NCI-H2081 treated with DMSO at 0.1 percent for 48 hours (cell line): ENCODE results near the gene ATAD3A.
"Not testable (repeated sequence)": the region's sequence is repeated elsewhere in the genome, so short reads cannot be mapped to it uniquely, and the experiment has no call there.

ENCODE experiments used
- DNase-seq: peaks from one replicate; lab custom pipeline; 2025; lab: John Stamatoyannopoulos, UW

Gene ATAD3A

DNA sequence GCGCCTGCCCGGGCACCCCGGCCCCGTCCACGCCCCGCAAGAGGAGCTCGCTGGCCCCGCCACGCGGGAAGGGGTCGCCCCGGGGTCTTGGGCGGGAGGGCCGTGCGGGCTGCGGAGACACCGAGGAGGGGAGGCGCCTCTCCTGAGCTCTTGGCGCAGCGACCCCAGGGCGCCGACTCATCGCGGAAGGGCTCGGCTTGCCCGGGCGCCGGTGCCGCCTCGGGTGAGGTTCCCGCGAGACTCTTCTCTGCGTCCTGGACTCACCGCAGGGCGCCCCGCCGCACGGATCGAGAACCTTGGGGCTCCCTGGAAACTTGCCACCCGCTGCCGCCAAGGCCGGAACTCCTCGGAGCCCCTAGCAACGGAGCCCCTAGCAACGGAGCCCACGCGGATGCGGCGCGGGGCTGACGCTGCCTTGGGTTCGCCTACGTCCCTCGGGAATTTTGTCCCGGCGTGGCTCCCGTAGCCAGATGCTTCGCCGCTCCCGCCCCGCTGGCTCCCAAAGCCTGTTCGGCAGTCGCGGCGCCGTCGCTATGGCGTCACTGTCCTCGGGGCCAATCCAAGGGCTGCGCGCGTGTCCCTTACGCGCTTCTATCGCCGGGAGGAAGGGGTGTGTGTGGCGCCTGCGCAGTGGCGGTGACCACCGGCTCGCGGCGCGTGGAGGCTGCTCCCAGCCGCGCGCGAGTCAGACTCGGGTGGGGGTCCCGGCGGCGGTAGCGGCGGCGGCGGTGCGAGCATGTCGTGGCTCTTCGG, at the start of gene ATAD3A:
Gene ATAD3A (plus strand): TSS at position 630 of the 753 bp plus-strand sequence. CDS start 107 bp downstream, at position 737.
- peak; percentile 64 for DNase-seq

DNA sequence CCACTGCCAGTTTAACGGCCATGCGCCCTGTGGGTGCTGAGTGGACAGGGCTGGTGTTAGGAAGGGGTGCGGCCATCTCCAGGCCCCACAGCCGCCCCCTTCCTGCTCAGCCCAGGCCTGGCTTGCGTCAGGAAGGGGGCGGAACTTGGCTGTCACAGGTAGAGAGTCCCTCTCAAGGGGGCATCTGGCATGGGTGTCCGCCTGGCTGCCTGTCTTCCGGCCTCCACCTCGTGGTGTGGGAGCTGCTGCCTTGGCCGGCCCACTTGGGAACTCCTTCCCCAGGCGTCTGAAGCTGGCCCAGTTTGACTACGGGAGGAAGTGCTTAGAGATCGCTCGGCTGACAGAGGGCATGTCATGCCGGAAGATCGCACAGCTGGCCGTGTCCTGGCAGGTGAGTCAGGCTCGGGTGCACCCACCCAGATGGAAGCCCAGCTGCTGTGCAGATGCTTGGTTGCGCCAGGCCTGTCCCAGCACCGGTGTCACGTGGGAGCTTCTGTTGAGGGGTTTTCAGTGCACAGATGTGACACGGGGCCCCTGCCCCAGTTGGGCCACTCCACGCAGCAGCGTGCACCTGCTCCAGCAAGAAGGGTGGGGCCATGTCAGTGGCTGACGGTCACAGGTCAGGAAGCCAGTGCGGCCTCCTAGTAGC, 49.5 kb upstream of the ATAD3A start:
- DNase-seq = no peak

DNA sequence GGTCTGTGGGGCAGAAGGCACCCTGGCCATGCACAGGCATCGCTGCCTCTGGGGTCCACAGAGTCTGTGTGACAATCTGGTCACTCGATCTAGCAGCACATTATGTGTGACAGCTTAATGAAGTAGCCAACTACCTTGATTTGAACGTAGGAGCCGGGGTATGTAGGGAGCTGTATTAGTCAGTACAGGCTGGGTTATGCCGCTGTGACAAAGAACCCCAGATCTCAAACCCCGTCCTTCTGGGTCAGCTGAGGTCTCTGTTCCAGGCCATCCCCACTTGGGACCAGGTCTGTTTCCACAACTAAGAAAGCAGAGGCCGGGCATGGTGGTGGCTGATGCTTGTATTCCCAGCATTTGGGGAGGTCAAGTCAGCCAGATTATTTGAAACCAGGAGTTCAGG, 48.6 kb upstream of the ATAD3A start:
- DNase-seq = no peak

DNA sequence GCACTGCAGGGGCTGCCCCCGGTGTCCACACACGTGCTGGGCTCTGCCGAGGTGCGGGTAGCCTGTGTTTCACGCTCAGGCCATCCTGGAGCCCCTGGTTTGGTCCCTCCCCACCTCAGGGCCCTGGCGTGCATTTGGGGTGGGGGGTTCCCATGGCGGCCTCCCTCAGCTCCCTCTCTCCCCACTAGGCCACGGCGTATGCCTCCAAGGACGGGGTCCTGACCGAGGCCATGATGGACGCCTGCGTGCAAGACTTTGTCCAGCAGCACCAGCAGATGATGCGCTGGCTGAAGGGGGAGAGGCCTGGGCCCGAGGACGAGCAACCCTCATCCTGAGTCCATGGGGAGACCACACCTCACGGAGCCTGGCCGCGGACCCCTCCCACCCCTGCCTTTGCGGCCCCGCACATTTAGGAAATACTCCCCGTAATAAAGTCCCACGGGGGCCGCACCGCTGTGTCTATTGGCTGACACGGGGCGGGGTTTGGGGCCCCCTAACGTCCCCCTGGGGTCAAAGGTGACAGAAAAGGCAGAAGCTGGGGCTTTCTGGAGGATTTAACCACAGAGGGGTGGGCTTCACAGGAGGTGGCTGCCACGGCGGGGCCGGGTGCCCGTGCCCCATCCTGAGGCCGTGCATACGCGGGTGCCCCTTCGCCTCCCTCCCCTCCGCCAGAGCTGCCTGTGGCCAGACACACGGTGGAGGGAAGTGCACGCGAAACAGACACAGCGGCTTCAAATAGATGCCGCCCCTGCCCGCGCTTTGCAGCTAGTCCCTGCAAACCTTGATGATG, 43.6 kb upstream of the ATAD3A start:
- not testable (repeated sequence) for DNase-seq

DNA sequence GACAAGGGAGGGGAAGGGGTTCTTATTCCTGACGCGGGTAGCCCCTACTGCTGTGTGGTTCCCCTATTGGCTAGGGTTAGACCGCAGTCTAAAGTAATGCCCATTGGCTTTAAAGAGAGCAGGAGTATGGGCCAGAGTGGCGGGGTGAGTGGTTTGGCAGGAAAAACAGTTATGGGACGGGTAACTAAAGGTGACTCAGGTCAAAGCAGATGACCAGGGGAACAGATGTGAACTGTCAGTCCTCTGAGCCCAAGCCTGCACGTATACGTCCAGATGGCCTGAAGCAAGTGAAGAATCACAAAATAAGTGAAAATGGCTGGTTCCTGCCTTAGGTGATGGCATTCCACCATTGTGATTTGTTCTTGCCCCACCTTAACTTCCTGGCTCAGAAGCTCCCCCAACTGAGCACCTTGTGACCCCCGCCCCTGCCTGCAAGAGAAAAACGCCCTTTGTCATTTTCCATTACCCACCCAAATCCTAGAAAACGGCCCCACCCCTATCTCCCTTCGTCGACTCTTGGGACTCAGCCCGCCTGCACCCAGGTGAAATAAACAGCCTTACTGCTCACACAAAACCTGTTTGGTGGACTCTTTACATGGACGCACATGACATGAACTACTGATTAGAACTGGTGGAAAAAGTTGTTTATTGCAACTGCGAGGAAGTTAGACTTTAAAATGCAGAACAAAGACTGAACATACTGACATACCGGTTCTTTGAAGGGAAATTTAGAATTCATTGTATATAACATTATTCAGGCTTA, 41.2 kb upstream of the ATAD3A start:
- DNase-seq = no peak

DNA sequence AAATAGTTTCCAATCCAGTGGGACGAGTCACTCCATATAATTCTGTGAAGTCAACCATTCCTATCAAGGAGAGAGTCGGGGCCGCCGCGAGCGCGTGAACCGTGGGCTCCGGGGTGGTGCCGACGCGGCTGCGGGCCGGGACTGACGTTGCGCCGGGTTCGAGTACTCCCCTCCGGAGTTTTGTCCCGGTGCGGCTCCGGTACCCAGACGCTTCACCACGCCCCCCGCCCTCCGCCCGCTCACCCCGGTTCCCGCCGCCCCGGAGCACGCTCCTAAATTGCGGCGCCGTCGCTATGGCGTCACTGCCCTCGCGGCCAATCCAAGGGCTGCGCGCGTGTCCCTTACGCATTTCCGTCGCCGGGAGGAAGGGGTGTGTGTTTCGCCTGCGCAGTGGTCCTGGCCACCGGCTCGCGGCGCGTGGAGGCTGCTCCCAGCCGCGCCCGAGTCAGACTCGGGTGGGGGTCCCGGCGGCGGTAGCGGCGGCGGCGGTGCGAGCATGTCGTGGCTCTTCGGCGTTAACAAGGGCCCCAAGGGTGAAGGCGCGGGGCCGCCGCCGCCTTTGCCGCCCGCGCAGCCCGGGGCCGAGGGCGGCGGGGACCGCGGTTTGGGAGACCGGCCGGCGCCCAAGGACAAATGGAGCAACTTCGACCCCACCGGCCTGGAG, 40.4 kb upstream of the ATAD3A start, which contains the start of gene ATAD3B:
Gene ATAD3B (plus strand): TSS at position 377 of the 664 bp plus-strand sequence. CDS start 120 bp downstream, at position 497.
- peak; percentile 13 for DNase-seq

DNA sequence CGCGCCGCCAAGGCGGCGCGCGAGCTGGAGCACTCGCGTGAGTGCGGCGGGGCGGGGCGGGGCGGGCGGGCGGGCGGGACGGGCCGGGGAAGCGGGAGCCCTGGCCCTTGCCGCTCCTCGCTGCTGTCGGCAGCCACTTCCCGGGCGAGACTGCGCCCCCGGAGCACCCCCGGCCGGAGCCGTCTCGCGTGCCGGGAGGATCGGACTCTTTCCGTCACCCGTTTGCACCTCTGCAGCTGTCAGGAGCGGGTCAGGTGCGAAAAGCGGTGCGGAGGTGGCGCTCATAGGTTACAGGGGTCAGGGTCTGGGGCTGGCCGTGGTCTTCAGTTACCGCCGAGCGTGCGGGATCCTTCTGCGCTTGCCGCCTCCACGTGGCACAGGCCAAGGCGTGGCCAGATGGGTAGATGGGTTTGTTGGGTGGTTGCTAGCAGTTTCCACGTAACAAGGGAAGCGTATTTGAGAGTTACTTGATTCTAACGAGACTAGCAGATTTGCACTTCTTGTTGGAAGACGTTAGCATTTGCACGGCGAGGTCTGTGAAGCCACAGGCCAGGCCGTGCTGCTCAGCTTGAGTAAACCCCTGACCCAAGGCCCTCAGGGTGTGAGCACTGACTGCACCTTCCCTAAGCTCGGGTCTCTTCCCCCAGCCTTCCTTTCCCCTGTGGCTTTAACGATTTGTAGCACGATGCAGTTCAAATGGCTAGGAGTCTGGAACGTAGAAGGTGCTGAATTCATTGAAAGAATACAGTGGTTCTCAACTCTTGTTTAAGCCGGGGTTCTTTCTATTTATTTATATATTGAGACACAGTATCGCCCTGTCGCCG, 39.7 kb upstream of the ATAD3A start:
- DNase-seq = not testable (repeated sequence)

DNA sequence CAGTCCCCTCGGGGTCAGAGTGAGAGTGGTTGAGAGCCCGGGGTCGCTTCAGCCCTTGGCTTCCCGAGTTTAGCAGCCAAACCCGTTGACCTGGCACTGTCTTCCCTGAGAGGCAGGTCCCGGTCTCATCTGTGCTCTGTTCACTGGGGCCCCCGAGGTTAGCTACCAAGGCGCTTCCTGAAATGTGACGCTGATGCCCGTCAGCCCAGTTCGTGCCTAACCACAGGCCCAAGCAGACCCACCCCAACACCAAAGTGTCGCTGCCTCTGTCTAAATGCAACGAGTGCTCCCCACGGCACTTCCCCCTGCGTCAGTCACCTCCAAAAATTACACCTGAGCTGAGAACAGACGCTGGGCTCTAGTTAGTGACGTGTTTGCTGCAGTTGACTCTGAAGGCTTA, 36.0 kb upstream of the ATAD3A start:
- DNase-seq = not testable (repeated sequence)

DNA sequence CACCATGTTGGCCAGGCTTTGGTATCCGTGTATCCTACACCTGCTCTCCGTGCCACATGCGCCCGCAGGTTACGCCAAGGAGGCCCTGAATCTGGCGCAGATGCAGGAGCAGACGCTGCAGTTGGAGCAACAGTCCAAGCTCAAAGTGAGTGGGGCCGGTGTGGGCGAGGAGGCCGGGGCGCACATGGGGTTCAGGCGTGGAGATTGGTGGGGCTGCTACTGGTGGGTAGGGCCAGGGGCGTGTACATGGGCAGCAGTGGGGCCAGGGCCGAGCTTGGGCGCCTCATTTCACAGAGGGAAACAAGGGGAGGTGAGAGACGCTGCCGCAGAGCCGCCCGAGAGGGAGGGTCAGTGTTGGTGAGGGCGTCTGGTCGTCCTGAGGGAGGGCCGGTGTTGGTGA, 34.8 kb upstream of the ATAD3A start:
- DNase-seq = no peak

DNA sequence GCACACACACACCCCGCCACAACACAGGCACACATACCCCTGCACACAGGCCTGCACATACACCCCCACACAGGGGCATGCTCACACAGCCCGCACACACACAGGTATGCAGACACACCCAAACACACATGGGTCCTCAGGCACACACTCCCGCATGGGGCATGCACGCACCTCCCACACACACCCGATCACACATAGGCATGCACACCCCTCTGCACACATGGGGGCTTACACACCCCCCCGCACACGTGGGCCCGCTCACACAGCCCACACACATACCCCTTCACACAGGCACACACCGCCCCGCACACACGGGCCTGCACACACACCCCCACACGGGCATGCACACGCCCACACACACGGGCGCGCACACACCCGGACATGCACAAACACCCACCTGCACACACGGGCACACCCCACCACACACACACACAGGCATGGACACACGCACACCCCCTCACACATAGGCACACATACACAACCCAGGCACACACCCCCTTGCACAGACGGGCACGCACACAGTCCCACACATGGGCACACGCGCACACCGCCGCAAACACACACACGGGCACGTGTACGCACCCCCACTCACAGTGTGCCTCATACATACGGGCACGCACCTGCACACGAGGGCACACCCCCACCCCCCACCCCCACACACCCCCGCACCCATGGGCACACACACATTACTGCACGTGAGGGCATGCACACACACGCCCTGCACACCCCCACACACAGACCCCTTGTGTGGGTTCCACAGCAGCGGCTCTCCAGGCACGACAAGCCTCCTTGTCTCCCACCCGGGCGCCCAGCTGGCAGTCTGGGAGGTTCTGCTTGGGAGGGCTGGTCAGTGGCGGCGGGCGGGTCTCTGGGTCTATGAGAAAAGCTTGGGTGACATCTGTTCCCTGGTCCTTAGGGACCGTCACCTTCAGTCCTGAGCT, 32.1 kb upstream of the ATAD3A start:
- DNase-seq = no peak

DNA sequence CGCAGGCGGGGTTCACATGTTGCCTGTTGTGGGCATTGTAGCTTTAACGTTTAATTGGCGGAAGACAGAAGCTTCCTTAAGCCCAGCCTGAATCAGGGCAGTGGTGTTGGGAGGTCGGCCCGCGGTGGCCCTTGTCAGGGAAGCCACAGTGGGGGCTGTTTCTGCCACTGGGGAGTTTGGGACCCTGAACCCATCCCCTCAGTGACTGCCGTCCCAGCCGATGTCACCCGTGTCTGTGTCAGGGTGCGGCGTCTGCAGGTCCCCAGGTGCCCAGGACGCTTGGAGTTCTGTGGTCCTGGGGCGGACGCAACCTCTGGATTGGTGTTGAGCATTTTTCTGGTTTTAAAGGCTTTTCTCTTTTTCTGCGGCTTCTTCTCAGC, 31.5 kb upstream of the ATAD3A start:
- DNase-seq = not testable (repeated sequence)

DNA sequence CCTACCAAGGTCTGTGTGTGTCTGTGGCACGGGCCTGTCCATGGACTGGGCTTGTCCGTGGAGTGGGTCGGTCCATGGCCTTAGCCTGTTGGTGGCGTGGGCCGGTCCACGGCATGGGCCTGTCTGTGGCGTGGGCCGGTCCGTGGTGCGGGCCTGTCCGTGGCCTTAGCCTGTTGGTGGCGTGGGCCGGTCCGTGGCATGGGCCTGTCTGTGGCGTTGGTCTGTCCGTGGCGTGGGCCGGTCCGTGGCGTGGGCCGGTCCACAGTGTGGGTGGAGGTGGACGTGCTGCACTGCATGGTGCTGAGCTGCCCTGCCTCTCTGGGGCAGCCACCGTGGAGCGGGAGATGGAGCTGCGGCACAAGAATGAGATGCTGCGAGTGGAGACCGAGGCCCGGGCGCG, 30.2 kb upstream of the ATAD3A start:
- DNase-seq = not testable (repeated sequence)

DNA sequence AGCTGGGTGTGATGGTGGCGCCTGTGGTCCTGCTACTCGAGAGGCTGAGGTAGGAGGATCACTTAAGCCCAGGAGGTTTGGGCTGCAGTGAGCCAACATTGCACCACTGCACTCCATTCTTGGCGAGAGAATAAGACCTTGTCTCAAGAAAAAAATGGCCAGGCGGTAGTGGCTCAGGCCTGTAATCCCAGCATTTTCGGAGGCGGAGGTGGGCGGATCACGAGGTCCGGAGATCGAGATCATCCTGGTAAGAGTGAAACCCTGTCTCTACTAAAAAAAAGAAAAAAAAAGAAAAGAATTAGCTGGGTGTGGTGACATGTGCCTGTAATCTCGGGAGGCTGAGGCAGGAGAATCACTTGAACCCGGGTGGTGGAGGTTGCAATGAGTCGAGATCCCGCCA, 29.1 kb upstream of the ATAD3A start:
- DNase-seq = no peak

DNA sequence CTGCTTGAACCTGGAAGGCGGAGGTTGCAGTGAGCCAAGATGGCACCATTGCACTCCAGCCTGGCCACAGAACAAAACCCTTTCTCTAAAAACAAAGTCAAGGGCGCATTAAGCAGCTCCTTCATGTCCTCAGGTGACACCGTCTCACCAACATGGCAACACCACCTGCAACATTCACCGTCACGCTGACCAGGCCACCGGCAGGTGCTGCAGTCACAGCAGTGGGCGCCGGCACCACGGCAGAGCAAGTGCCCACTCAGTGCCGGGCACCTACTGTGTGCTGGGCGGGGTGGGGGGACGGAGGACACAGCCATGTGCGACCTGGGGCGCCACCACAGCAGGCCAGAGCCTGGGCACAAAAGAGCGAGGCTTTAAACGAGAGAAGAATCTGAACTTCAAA, 28.2 kb upstream of the ATAD3A start:
- DNase-seq = no peak

DNA sequence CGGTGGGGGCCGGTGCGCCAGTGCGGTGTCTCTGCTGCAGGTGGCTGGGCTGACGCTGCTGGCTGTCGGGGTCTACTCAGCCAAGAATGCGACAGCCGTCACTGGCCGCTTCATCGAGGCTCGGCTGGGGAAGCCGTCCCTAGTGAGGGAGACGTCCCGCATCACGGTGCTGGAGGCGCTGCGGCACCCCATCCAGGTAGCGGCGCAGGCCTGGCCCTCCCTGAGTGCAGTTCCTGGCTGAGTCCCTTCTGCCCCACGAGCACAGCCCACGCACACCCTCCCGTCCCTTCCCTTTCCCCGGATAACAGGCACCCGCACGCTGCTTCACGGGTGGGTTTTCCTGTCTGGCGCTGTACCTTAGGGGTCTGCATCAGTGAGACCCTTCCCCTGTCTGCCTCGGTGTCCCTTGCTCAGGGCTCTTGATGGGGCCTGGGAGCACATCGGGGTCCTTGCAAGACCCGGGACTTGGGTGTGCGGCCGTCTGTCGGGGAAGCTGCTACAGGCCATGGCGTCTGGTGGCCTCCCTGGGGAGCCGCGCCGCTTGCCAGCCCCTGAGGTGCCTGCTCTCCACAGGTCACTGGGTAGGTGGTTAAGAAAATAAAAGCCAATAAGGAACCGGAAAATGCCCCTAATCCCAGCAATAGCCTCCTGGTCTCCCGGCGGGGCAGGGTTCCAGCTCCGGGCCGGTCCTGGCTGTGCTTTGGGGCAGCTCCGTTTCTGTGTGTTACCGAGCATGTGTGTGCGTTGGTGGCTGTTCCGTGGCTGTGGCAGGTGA, 26.8 kb upstream of the ATAD3A start:
- not testable (repeated sequence) for DNase-seq

DNA sequence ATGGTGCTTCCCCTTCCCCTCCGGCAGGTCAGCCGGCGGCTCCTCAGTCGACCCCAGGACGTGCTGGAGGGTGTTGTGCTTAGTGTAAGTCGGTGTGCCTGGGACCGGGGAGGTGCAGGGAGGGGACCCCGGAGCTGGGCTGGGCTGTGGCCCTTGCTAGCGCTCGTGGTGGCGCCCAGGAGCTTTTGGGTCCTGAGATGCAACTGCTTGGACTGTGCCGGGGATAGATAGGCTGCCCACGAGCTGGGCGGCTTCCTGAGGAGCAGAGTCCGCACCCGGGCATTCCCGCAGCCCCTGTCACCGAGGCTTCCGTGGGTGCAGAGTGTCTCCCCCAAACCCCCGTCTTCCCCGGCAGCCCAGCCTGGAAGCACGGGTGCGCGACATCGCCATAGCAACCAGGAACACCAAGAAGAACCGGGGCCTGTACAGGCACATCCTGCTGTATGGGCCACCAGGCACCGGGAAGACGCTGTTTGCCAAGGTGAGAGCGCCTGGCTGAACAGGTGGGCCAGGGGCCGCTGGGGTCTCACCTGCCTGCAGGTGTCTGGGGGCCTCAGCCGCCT, 26.1 kb upstream of the ATAD3A start:
- DNase-seq = not testable (repeated sequence)

DNA sequence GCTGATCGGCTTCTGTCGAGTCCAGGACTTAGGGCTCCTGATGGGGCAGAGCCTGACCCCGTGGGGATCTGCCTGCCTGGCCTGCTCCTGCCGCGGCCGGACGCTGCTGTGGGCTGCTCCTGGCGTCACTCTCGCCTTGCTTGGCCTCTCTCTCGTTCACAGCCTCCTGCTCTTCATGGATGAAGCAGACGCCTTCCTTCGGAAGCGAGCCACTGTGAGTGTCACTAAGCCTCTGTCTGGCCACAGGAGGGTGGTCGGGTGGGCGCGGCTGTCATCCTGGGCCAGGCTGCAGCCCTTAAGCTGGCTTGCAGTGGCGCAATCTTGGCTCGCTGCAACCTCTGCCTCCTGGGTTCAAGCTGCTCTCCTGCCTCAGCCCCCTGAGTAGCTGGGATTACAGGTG, 24.3 kb upstream of the ATAD3A start:
- no peak for DNase-seq

DNA sequence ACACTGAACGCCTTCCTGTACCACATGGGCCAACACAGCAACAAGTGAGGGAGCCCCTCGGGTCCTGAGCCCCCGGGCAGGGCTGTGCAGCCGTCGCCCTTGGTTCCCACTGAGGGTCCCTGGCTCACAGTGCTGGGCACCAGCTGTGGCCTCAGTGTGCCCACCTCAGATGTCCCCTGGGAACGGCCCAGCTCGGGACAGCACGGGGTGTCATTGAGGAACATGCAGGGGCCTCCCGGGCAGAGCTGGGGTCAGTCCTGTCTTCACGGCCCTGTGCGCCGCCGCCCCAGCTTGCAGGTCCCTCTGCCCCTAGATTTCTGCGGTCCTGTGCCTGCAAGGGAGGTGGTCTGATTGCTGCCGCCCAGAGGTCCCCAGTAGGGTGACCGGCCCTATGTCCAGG, 22.7 kb upstream of the ATAD3A start:
- DNase-seq = no peak
